Glutamatergic neuron (in vitro differentiated cells): Measurements from ENCODE around the gene SYNRG. TPM values are rescaled to one million over a fixed set of nuclear protein-coding genes. Genes with fewer than 3 reads are reported as not detected.
A peak's percentile ranks its signal among the peaks of the same experiment; 100 is the strongest.

Experiments used
- DNase-seq: peaks from one replicate; pipeline ENCODE4 v3.0.0; 2022
- H3K27ac Mint-ChIP-seq: one replicate; pipeline ENCODE4 v1.8.0; 2020; ENCODE audit warnings: mild to moderate bottlenecking, mixed read lengths, inconsistent platforms; ENCODE audit not compliant: unreplicated experiment
- H3K27me3 Mint-ChIP-seq: one replicate; pipeline ENCODE4 v1.8.0; 2020; ENCODE audit warnings: mild to moderate bottlenecking, moderate library complexity, mixed read lengths, inconsistent platforms; ENCODE audit not compliant: unreplicated experiment
- H3K36me3 Mint-ChIP-seq: one replicate; pipeline ENCODE4 v1.8.0; 2020; ENCODE audit warnings: mild to moderate bottlenecking, mixed read lengths, inconsistent platforms; ENCODE audit not compliant: unreplicated experiment
- H3K4me1 Mint-ChIP-seq: one replicate; pipeline ENCODE4 v1.8.0; 2020; ENCODE audit warnings: mild to moderate bottlenecking, low read depth, mixed read lengths, inconsistent platforms; ENCODE audit not compliant: unreplicated experiment
- H3K4me3 Mint-ChIP-seq: one replicate; pipeline ENCODE4 v1.8.0; 2020; ENCODE audit warnings: mild to moderate bottlenecking, mixed read lengths, inconsistent platforms; ENCODE audit not compliant: unreplicated experiment
- H3K9me3 Mint-ChIP-seq: one replicate; pipeline ENCODE4 v1.8.0; 2020; ENCODE audit warnings: mild to moderate bottlenecking, moderate library complexity, mixed read lengths, inconsistent platforms; ENCODE audit not compliant: unreplicated experiment
- total RNA-seq: library from RNA; stranded (reverse); fragmentation: NEBNext Ultra II Directional; extraction: Animal tissue kit (Norgen Biotek cat#: 25700); gene quantifications from one replicate; pipeline ENCODE4 v1.2.1, GENCODE V29; 2021; ENCODE audit not compliant: unreplicated experiment
- TF ChIP-seq, protein P1 (sequence below): fragments of 200-600 bp; sonication (generic); IDR thresholded peaks from one replicate; pipeline ENCODE4 v1.5.0; 2021; ENCODE audit not compliant: partially characterized antibody, unreplicated experiment

Gene SYNRG
- total RNA-seq, 1 donor from 2014 or later = 65.8 TPM

DNA sequence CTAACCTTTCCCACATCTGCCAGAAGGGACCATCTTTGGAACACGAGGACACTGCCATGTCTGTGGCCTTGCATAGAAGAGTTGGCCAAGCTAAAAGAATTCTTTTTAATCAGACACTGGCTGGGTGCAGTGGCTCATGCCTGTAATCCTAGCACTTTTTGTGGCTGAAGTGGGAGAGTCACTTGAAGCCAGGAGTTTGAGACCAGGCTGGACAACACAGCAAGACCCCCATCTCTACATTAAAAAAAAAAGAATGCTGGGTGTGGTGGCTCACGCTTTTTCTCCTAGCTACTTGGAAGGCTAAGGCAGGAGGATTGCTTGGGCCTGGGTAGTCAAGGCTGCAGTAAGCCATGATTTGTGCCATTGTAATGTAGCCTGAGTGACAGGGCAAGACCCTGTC lies 128.8 kb downstream of the SYNRG start:
- Mint-ChIP-seq H3K27ac (no peak overlapping the region), H3K4me3 (no peak overlapping the region), H3K27me3 (peaks cover 6% of the 10 kb centered on the region), H3K9me3 (peaks cover 6% of the 10 kb centered on the region), H3K36me3 (no peaks in the 10 kb centered on the region), H3K4me1 (peaks cover 43% of the 10 kb centered on the region)
- no peak for DNase-seq
- TF ChIP-seq, protein P1, sequence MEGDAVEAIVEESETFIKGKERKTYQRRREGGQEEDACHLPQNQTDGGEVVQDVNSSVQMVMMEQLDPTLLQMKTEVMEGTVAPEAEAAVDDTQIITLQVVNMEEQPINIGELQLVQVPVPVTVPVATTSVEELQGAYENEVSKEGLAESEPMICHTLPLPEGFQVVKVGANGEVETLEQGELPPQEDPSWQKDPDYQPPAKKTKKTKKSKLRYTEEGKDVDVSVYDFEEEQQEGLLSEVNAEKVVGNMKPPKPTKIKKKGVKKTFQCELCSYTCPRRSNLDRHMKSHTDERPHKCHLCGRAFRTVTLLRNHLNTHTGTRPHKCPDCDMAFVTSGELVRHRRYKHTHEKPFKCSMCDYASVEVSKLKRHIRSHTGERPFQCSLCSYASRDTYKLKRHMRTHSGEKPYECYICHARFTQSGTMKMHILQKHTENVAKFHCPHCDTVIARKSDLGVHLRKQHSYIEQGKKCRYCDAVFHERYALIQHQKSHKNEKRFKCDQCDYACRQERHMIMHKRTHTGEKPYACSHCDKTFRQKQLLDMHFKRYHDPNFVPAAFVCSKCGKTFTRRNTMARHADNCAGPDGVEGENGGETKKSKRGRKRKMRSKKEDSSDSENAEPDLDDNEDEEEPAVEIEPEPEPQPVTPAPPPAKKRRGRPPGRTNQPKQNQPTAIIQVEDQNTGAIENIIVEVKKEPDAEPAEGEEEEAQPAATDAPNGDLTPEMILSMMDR = no peak

DNA sequence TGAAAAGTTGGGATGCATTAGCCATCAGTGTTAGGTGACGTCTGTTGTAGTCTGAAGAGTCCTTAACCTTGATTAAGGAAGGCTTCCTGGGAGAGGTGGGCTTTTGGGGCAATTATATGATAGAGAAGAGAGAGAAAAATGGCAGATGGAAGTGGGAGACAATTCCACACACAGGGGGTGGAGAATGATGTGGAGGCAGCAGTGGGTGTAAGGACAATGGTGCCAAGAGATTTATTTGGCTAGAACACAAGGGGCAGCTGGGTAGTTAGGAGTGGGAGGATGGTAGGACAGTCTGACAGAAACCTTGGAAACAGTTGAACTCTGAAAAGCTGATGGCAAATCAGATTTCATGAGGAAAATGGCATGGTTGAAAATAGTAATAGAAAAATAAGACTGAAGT lies 130.2 kb downstream of the SYNRG start:
- Mint-ChIP-seq H3K4me3 (no peak overlapping the region), H3K27ac (no peak overlapping the region), H3K36me3 (no peaks in the 10 kb centered on the region), H3K4me1 (peaks cover 43% of the 10 kb centered on the region), H3K9me3 (peaks cover 6% of the 10 kb centered on the region), H3K27me3 (peaks cover 6% of the 10 kb centered on the region)
- TF ChIP-seq, protein P1 = no peak
- DNase-seq = no peak

DNA sequence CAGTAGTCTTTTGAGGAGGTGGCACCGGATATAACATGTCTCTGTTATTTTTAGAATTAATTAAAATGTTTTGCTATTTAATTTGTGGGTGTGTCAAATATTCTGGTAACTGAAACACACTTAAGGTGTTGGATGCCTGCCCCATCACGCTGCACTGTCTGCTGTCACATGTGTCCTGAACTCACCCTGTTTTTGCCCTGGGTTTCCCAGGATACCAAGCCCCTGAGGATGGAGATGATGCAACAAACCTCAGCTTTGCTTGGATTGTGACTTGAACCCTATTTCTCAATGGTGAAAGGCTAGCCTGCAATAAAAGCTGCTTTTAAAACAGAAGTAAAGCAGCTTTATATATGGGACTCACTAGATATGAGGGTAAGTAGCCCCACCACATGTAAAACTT lies 131.0 kb downstream of the SYNRG start:
- TF ChIP-seq, protein P1 = no peak
- Mint-ChIP-seq H3K4me1 (peaks cover 35% of the 10 kb centered on the region), H3K4me3 (peak overlapping the region; percentile 32), H3K27ac (no peak overlapping the region), H3K36me3 (no peaks in the 10 kb centered on the region), H3K9me3 (peaks cover 2% of the 10 kb centered on the region), H3K27me3 (peaks cover 3% of the 10 kb centered on the region)
- no peak for DNase-seq

DNA sequence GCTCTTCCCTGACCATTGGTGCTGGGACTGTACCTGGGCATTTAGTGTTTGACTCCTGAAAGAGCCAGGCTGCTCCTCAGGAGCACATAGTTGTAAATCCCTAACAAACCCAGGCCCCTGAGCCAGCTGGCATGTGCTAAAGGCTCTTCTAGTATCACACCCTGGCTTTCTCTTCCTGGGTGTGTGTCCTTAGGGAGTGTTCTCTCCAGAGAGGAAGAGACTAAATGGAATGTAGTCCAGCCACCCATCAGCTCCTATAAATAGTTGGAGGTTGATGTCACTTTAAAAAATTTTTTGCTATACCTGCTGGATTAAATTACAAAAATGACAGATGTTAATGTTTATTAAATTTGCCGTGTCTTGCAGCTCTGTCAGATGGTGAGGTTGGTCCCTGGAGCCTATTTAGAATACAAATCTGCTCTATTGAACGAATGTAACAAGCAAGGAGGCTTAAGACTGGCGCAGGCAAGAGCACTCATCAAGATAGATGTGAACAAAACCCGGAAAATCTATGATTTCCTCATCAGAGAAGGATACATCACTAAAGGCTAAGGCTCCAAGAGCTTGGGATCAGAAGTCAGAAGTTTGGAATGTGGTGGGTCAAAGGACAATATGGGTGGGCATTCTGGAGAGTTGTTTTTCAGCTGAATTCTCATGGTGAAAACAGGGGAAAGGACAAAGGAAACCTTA lies 132.6 kb downstream of the SYNRG start:
- Mint-ChIP-seq H3K36me3 (no peaks in the 10 kb centered on the region), H3K27me3 (no peaks in the 10 kb centered on the region), H3K27ac (peak overlapping the region; percentile 96), H3K9me3 (peaks cover 2% of the 10 kb centered on the region), H3K4me3 (peak overlapping the region; percentile 70), H3K4me1 (peaks cover 24% of the 10 kb centered on the region)
- TF ChIP-seq, protein P1 = no peak
- no peak for DNase-seq

DNA sequence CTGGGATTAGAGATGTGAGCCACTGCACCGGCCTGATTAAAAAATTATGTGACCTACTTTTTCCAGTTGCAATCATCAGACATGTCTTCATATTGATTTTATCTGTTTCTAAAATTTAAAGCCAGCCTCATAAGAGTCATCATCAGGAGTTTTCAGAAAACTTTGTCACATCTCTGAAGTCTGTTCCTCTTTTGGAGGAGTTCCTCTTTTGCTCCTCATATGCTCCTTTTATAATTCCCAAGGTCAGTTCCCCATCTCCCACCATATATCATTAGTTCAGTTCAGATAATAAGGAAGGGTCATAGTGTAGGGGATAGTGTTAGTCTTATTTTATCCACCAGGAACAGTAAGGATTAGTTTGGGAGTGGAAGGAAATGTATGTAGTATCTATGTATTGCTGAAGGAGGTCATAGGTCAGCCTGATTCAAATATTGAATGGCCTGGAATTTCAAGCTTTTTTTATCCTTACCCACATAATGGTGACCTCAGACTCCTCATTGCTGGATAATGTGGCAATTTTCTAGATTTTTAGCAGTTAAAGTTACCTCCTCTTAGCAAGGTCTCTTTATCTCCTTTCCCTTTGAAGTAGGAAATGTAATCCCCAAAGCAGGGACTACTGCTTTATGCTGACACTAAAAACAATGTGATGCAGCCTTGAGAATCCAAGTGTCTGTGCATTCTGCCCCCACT lies 133.3 kb downstream of the SYNRG start:
- Mint-ChIP-seq H3K9me3 (peaks cover 2% of the 10 kb centered on the region), H3K27me3 (no peaks in the 10 kb centered on the region), H3K4me1 (peaks cover 22% of the 10 kb centered on the region), H3K27ac (peak overlapping the region; percentile 96), H3K36me3 (peaks cover 4% of the 10 kb centered on the region), H3K4me3 (peak overlapping the region; percentile 70)
- DNase-seq = no peak
- TF ChIP-seq, protein P1 = no peak
